Natural killer cell (primary cell): ENCODE results near the gene ITIH3. TPM values are rescaled to one million over a fixed set of nuclear protein-coding genes. Genes with fewer than 3 reads are reported as not detected.

Source experiments
- ATAC-seq, 3 donors: fragments of 150-1000 bp in 2 of 3; fragments of 200-7000 bp in 1 of 3; cut with Tn5 transposase; 1 replicate in 1 of 3; 2 replicates in 2 of 3; pipeline ENCODE4 v1.10.0; 2021; ENCODE audit warnings: mild to moderate bottlenecking in 2 of 3, moderate library complexity in 2 of 3
- DNase-seq, 2 donors: peaks; one replicate each; pipeline versions ENCODE4 v3.0.0 to v3.0.0-alpha.2; 2013 to 2021; ENCODE audit warnings: mixed read lengths in 1 of 2
- H3K27ac ChIP-seq: one replicate; pipeline ENCODE4 v1.5.1; 2013; ENCODE audit warnings: mild to moderate bottlenecking, low read length
- H3K27me3 ChIP-seq: one replicate; pipeline ENCODE4 v1.6.1; 2013; ENCODE audit warnings: low read length; ENCODE audit not compliant: control insufficient read depth, insufficient read depth
- H3K36me3 ChIP-seq: one replicate; pipeline ENCODE4 v1.6.1; 2013; ENCODE audit warnings: low read length; ENCODE audit not compliant: control insufficient read depth, insufficient read depth
- H3K4me1 ChIP-seq: one replicate; pipeline ENCODE4 v1.6.1; 2013; ENCODE audit warnings: low read length; ENCODE audit not compliant: control insufficient read depth, insufficient read depth
- H3K4me3 ChIP-seq: one replicate; pipeline ENCODE4 v1.5.1; 2013; ENCODE audit warnings: low read length
- H3K9me3 ChIP-seq: one replicate; pipeline ENCODE4 v1.6.1; 2013; ENCODE audit warnings: low read length; ENCODE audit not compliant: control insufficient read depth, insufficient read depth
- H3K27ac Mint-ChIP-seq, 2 donors: one replicate each; pipeline ENCODE4 v1.8.0; 2022; ENCODE audit warnings: mild to moderate bottlenecking in 2 of 2, mixed read lengths in 2 of 2, moderate library complexity in 1 of 2
- H3K27me3 Mint-ChIP-seq, 2 donors: one replicate each; pipeline ENCODE4 v1.8.0; 2022; ENCODE audit warnings: low read depth in 2 of 2, mixed read lengths in 2 of 2
- H3K36me3 Mint-ChIP-seq: one replicate; pipeline ENCODE4 v1.8.0; 2022; ENCODE audit warnings: mixed read lengths
- H3K4me1 Mint-ChIP-seq, 2 donors: one replicate each; pipeline ENCODE4 v1.8.0; 2022; ENCODE audit warnings: mixed read lengths in 2 of 2
- H3K4me3 Mint-ChIP-seq: one replicate; pipeline ENCODE4 v1.8.0; 2022; ENCODE audit warnings: mild to moderate bottlenecking, moderate library complexity, mixed read lengths
- H3K9me3 Mint-ChIP-seq, 2 donors: one replicate each; pipeline ENCODE4 v1.8.0; 2022; ENCODE audit warnings: mixed read lengths in 2 of 2
- WGBS: methylation state at CpG from one replicate; pipeline ENCODE4 v1.1.7; 2013; ENCODE audit warnings: missing lambda C conversion rate; ENCODE audit not compliant: insufficient coverage; 5-methylcytosine and 5-hydroxymethylcytosine counted together
- intact Hi-C: fragments of 100-400 bp; cut with micrococcal nuclease; formaldehyde crosslinking; loops from one replicate; pipeline ENCODE4 v1.14.2; 2022
- total RNA-seq, 4 donors: library from RNA; stranded (reverse); fragments of 120-200 nt in 1 of 4; gene quantifications; one replicate each; pipeline versions ENCODE4 v1.2.3 to v1.2.4, GENCODE V29; 2013 to 2022
- TF ChIP-seq, protein P1 (sequence below): fragments of 200-600 bp; IDR thresholded peaks from one replicate; pipeline ENCODE4 v1.8.0; 2022; ENCODE audit warnings: antibody characterized with exemption

The ITIH3 gene
- total RNA-seq, 3 donors from 2014 or later (not counting 1 experiment from before 2014, with no cell fraction given) = not detected

DNA sequence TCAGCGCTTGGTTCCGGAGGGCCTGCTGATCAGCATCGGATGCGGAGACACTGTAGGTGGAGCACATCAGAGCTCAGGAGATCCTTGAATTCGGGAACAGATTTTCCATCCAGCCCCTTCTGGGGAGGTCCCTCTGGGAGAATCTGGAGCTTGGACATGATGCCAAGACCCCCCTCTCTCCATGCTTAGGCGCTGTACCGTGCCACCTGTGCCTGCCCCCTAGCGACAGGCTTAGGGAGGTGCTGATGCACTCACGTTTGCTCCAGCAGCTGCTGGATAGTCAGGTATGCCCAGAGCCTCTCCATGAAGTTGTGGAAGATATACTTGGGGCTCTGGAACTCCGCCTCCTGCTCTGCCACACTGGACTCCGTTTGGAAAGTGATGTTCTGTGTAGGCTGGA is 26.1 kb downstream of the ITIH3 start:
- no peaks in the 10 kb centered on the region for H3K36me3 Mint-ChIP-seq
- DNase-seq = peak in 1 of 2 donors; percentile 40
- no peaks in the 10 kb centered on the region for H3K4me1 Mint-ChIP-seq
- ATAC-seq = no peak
- no peak overlapping the region for H3K4me3 ChIP-seq
- H3K27me3 Mint-ChIP-seq = no peaks in the 10 kb centered on the region
- no peaks in the 10 kb centered on the region for H3K9me3 Mint-ChIP-seq
- no peaks in the 10 kb centered on the region for H3K9me3 ChIP-seq
- intact Hi-C loops = no loop called here
- no peak overlapping the region for H3K27ac Mint-ChIP-seq
- H3K4me3 Mint-ChIP-seq = no peak overlapping the region
- no peaks in the 10 kb centered on the region for H3K4me1 ChIP-seq
- H3K27me3 ChIP-seq = no peaks in the 10 kb centered on the region
- H3K27ac ChIP-seq = no peak overlapping the region
- H3K36me3 ChIP-seq = peaks cover 7% of the 10 kb centered on the region
- 72% methylated on average over 11 of the region's 11 CpGs for WGBS
- TF ChIP-seq, protein P1, sequence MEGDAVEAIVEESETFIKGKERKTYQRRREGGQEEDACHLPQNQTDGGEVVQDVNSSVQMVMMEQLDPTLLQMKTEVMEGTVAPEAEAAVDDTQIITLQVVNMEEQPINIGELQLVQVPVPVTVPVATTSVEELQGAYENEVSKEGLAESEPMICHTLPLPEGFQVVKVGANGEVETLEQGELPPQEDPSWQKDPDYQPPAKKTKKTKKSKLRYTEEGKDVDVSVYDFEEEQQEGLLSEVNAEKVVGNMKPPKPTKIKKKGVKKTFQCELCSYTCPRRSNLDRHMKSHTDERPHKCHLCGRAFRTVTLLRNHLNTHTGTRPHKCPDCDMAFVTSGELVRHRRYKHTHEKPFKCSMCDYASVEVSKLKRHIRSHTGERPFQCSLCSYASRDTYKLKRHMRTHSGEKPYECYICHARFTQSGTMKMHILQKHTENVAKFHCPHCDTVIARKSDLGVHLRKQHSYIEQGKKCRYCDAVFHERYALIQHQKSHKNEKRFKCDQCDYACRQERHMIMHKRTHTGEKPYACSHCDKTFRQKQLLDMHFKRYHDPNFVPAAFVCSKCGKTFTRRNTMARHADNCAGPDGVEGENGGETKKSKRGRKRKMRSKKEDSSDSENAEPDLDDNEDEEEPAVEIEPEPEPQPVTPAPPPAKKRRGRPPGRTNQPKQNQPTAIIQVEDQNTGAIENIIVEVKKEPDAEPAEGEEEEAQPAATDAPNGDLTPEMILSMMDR = peak; percentile 22

GRCh38 chr3:52822363-52822762 is 27.8 kb downstream of the ITIH3 start:
- intact Hi-C loops = no loop called here
- Mint-ChIP-seq H3K36me3 (no peaks in the 10 kb centered on the region), H3K27me3 (no peaks in the 10 kb centered on the region), H3K9me3 (no peaks in the 10 kb centered on the region), H3K27ac (no peak overlapping the region), H3K4me1 (no peaks in the 10 kb centered on the region), H3K4me3 (no peak overlapping the region)
- H3K27ac ChIP-seq = no peak overlapping the region
- H3K4me3 ChIP-seq = no peak overlapping the region
- H3K36me3 ChIP-seq = peaks cover 7% of the 10 kb centered on the region
- H3K27me3 ChIP-seq = no peaks in the 10 kb centered on the region
- ATAC-seq (no peak), DNase-seq (no peak)
- TF ChIP-seq, protein P1 = no peak
- WGBS = 94% methylated on average over 5 of the region's 5 CpGs
- no peaks in the 10 kb centered on the region for H3K4me1 ChIP-seq
- H3K9me3 ChIP-seq = no peaks in the 10 kb centered on the region

GRCh38 chr3:52824037-52824436 is 29.4 kb downstream of the ITIH3 start:
- Mint-ChIP-seq H3K27me3 (no peaks in the 10 kb centered on the region), H3K27ac (no peak overlapping the region), H3K4me3 (no peak overlapping the region), H3K4me1 (no peaks in the 10 kb centered on the region), H3K36me3 (no peaks in the 10 kb centered on the region), H3K9me3 (no peaks in the 10 kb centered on the region)
- 93% methylated on average over 10 of the region's 10 CpGs for WGBS
- Histone ChIP-seq H3K27ac (no peak overlapping the region), H3K9me3 (no peaks in the 10 kb centered on the region), H3K27me3 (no peaks in the 10 kb centered on the region), H3K4me3 (no peak overlapping the region), H3K4me1 (no peaks in the 10 kb centered on the region), H3K36me3 (peaks cover 7% of the 10 kb centered on the region)
- intact Hi-C loops = no loop called here
- no peak for ATAC-seq
- TF ChIP-seq, protein P1 = no peak
- DNase-seq = no peak

DNA sequence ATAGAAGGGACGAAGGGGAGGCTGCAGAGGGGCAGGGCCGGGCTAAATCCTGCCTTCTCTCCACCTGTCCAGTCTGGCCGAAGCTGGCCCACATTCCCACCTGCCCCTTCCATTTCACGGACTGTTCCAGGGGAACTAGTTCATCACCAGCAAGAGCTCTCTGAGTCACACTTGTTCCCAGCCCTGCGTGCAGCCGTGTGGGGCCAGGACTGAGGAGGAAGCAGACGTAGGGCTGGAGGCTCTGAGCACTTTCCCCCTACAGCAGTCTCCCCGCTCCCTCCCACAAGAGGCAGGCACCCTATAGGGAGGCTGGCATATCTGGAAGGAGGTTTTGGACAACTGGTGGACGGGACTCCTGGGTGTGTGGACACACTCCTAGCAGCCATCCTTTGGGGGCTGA is 32.8 kb downstream of the ITIH3 start:
- WGBS = 86% methylated on average over 9 of the region's 9 CpGs
- intact Hi-C loops = no loop called here
- TF ChIP-seq, protein P1 = no peak
- H3K4me1 ChIP-seq = no peaks in the 10 kb centered on the region
- no peaks in the 10 kb centered on the region for H3K27me3 Mint-ChIP-seq
- H3K4me1 Mint-ChIP-seq = peaks cover 0 to 6% of the 10 kb centered on the region in 2 donors
- ATAC-seq (no peak), DNase-seq (no peak)
- H3K9me3 ChIP-seq = no peaks in the 10 kb centered on the region
- no peaks in the 10 kb centered on the region for H3K9me3 Mint-ChIP-seq
- no peak overlapping the region for H3K4me3 Mint-ChIP-seq
- no peak overlapping the region for H3K27ac Mint-ChIP-seq
- no peak overlapping the region for H3K27ac ChIP-seq
- H3K4me3 ChIP-seq = no peak overlapping the region
- peaks cover 7% of the 10 kb centered on the region for H3K36me3 ChIP-seq
- no peaks in the 10 kb centered on the region for H3K27me3 ChIP-seq
- H3K36me3 Mint-ChIP-seq = no peaks in the 10 kb centered on the region
